Nucleus accumbens (tissue), 56 donors: Measurements from ENCODE around the gene RNF41.

Experiments used
- DNase-seq, 56 donors: peaks; one replicate each; lab custom pipeline; 2025; lab: John Stamatoyannopoulos, UW

Gene RNF41

DNA sequence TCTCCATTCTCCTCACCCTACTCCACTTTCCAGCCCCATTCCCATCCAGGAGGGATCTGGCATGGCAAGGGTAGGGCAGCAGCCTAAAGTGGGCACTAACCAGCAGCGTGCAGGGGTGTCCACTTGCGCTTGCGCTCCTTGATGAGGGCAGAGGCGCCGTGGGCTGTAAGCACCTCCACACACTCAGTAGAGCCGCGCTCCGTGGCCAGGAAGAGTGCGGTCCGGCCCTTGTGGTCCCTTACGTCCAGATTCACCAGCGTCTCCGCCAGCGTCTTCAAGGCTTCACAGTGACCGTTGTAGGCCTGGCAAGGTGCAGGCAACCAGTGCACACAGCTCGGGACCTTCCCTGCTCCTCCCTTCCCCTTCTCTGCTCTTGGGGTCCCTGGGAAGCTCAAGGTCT lies 26.2 kb upstream of the RNF41 start:
- DNase-seq: no peak

DNA sequence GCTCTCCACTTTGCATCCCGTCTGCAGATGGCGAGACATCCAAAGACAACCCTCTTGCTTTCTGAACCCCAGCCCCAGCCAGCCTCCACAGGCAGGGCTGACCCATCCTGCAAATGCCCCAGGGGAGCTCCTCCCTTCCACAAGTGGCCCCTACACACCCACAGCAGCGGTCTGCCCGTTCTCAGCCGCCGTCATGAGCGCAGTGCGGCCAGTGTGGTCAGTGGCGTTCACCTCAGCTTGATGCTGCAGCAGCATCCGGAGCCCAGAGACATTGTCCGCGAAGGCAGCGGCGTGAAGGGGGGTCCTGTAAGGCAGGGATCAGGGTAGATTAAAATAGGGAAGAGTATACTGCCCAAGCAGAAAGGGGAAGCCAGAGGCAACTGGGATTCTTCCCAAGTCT lies 22.8 kb upstream of the RNF41 start:
- DNase-seq: no peak

DNA sequence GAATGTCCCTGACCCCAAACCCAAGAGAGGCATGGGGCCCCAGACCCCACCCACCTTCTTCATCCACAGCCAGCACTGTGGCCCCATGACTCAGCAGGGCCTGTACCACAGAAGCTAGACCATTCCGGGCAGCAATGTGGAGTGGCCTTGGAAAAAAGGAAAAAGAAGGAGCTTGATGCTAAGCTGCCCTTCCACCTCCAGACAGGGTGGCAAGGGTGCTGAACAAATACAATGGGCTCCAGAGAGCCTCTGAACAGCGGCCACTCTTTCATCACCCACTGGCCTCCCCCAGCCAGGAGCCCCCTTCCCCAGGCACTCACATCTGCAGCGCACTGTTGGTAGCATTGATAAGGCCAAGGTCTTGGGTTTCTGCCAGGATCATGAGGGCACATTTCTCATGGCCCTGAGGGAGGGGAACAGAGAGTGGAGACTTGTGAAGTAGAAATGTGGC lies 22.0 kb upstream of the RNF41 start:
- DNase-seq: no peak

DNA sequence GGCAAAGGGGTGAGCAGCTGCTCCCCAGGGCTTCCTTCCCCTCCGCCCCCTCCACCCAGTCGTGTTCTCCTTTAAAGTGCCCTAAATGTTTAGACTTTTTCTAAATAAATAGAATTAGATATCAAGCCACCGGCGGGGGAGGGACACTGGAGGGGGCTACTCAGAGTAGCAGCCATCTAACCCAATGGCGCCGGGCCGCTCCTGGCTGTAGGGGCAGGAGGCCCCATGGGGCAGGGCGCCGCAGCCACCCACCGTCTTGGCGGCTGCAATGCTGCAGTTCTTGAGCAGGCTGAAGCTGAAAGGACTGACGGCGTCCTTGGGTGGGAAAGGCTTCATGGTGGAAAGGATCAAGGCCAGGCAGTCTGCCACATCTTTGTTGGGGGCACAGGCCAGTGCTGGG lies 21.3 kb upstream of the RNF41 start:
- DNase-seq: no peak

DNA sequence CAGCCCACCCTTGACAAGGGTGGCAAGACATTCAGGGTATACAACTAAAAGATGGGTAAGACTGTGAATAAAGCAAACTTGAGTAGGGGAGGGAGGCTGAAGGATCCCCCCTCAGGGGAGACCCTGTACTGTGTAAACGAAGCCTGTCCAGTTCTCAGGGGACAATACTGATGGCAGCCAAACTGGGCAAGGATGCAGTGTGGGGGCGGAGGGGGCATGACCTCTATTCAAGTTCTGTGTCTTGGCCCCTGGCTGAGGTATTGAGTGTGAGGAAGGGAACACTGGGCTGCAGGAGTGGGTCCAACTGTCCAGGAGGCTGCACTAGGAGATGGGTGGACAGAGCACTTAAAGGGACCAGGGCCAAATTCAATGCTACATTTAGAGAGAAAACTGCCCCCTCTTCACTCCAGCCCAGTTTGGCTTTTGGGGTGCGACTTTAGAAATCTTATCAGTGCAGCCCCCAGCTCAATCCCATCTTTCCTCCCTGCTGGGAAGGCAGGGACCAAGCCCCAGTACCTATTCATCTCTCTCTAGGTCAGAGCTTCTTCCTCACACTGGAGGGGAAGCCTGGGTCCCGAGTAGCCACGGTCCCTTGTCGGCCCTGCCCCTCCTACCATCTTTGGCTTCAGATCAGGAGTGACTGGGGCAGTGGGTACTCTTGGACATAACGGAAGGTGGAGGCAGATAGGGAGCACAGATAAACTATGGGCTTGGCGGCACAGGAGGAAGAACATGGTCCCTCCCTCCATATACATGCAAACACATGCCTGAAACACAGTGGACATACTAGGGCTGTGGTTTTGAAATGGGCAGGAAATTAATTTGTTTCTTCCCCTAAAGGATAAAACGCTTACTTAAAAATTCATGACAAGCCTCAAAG lies 19.9 kb upstream of the RNF41 start:
- DNase-seq: no peak

DNA sequence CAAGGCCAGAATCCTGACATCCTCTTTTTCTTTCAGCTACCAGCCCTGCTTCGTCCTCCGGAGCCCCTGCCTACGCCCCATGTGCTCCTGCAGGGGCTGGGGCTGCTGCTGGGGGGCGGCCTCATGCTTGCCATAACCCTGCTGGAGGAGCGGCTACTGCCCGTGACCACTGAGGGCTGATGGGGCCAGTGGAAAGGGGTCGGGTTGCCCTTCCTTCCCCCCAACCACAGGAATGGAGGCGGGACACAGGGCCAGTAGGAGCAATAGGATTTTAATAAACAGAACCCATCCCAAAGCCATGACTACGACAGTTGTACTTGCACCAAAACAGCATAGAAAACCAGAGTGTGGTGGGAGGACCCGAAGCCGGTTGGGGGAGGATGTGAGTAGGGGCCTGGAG lies 15.8 kb upstream of the RNF41 start:
- no peak for DNase-seq

DNA sequence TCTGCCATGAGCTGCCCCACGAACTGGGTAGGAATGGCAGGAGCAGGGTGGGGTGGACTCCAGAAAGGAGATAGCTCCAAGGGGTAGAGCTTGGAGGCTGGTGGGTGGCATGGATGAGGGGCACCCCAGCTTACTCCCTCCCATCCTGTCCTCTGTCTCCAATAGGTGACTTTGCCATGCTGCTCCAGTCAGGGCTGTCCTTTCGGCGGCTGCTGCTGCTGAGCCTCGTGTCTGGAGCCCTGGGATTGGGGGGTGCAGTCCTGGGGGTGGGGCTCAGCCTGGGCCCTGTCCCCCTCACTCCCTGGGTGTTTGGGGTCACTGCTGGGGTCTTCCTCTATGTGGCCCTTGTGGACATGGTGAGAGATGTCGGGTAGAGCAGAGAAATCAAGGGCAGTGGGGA lies 15.3 kb upstream of the RNF41 start:
- DNase-seq: no peak

DNA sequence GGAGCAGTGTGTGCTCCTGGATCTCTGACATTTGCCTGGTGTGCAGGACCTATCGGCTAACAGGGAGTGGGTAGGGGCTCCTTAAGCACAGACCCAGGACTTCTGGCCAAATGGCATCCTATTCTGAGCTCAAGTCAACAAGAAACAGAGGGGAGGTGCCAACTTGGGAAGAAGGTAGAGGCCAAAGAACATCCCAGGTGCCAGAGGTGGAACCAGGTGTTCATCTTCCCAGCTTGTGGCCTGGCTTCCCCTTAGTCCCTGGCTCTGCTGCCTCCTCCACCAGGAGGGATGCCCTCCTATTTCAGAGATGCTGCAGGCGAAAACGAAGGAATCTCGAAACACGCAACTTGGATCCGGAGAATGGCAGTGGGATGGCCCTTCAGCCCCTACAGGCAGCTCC lies 14.4 kb upstream of the RNF41 start:
- DNase-seq: no peak

DNA sequence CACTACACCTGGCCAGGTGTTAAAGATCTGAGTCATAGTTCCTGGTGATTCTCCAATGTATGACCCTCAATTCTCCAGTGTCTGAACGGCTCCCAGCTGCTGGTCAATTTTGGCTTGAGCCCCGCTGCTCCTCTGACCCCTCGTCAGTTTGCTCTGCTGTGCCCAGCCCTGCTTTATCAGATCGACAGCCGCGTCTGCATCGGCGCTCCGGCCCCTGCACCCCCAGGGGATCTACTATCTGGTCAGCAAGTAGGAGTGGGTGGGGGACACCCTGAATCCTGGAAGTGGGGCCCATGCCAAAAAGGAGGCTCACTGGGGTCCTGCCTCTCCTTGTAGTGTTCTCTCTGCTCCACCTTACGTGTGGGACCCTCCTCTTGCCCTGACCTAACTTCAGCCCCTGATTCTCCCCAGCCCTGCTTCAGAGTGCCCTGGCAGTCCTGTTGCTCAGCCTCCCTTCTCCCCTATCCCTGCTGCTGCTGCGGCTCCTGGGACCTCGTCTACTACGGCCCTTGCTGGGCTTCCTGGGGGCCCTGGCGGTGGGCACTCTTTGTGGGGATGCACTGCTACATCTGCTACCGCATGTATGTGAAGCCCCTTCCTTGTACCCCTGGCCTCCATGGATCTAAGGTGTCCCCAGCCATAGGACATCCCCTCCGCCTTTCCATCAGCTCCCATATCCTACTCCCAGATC lies 13.2 kb upstream of the RNF41 start:
- no peak for DNase-seq

DNA sequence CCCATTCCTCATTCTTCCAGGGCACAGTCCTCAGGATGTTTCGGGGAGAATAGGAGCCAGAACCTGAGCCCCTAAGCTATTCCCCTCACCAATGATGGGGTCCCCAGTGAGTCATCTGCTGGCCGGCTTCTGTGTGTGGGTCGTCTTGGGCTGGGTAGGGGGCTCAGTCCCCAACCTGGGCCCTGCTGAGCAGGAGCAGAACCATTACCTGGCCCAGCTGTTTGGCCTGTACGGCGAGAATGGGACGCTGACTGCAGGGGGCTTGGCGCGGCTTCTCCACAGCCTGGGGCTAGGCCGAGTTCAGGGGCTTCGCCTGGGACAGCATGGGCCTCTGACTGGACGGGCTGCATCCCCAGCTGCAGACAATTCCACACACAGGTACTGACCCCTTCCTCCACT lies 9.5 kb upstream of the RNF41 start:
- DNase-seq: no peak

DNA sequence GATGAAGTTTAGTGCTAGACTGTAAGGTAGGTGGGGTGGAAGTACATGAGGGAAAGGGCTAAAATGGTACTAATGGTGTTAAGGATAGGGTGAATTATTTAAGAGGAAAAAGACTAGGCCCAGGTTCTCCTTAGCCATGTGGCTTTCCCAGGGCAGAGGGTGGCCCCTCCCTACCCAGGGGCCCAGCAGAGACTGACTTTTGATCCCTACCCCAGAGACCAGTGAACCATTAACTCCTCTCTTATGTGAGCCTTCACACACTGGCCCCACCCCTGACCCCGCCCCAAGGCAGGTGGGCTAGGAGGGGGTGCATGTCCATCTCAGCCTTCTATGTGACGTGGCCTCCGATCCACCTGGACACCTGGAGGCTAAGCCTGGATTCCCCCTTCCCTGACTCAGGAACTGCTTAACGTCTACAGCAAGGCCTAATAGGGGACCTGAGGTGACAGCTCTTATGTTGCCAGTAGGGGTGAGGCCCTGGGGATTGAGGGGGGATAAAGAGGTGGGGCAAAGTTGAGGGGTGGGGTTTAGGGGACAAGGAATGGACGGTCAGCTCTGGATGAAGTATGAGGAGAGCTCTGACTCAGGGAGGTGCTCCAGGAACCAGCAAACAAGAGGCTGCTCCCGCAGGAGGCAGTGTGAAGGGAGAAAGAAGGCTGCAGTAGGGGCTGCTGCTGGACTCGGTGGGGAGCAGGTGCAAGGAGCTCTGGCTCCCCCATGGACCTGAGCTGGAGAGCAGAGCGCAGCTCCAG lies 8.9 kb upstream of the RNF41 start:
- DNase-seq: no peak

DNA sequence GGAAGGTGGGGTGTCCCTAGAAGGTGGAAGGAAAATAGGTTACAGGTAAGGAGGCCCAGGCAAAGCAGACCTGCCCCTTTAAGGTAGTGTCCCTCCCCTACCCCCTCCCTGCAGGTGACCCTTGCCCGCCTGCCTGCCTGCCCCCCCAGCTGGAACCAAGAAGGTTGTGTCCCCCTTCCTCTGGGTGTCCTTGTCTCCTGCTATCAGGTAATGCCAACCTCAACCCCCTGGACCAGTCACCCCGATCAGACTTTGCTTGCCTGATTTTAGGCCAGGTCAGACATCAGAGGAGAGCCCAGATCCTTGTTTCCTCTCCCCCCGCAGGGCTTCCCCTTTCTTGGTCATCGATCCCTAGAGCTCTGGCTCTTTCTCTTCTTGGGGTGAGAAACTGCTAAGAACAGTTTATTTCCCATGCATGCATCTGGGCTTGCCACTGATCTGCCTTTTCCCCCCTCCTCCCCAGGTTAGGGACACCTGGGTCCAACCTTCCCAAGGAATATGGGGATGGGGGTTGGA lies 8.3 kb upstream of the RNF41 start, which contains the start of gene SLC39A5:
Gene SLC39A5, plus strand, starts transcription at position 136 of the 516 bp plus-strand sequence. CDS start 1,224 bp downstream, outside the sequence.
- no peak for DNase-seq

DNA sequence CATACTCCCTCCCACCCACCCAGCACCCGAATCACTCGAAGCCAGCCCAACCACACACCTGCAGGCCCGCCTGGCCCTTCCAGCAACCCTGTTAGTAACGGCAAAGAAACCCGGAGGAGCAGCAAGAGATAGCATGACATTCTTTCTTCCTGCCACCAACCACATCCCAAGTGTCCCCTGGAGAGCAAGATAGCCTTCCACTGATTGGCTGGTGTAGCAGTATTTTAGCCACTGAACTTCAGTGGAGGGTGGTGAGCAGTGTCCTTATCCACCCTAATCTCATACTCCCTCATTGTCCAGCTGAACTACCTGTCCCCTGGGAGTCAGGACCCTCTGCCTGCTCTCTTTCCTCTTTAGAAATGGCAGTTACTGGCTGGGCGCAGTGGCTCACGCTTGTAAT lies 7.4 kb upstream of the RNF41 start:
- DNase-seq: no peak

DNA sequence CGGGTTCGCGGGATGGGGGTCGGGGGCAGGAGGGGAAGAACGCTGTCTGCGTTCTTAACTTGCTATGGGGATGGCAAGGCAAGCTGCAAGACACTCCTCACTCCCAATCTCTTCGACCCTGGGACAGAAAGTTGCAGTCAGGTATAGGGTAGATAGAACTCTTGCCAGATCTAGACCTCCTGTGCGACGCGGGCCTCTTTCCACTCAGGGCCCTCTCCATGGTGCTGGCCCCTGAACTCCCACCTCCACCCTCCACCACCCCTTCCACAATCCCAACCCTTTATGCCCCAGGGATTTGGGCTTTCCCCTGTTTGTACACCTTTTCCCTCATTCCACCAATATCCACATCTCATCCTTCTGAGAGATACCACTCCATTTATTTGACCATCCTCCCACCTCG lies 3.2 kb upstream of the RNF41 start:
- DNase-seq: no peak

DNA sequence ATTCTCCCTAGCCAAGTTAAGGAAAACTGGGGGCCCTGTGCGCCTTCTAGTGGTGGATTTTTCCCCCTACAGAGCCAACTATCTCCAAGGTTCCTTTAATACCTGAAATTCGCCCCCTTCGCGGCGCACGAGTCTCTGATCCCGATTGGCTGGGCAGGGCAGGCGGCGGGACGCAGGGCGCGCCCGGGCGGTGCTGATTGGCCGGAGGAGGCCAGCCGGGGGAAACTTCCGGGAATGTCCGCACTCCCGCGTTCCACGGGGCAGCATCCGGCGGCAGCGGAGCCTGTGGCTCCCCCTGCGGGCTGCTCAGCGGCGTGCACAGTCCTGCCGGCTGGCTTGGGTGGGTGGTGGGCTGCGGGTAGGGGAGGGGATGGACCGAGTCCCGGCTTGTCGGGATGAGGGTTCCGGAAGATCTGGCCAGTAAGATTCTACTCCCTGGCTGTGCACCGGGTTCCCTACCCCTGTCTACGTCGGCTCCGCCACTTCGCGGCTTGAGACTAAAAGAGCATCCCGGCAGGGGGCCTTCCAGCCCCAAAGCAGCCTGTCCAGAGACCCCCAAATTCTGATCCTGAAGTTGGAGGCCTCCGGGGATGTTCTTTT lies 2.5 kb upstream of the RNF41 start, which contains the start of gene NABP2:
Gene NABP2, plus strand, starts transcription at position 241 of the 600 bp plus-strand sequence. CDS start 515 bp downstream, outside the sequence.
- DNase-seq: peak; percentile 73 to 99 (median 95)

DNA sequence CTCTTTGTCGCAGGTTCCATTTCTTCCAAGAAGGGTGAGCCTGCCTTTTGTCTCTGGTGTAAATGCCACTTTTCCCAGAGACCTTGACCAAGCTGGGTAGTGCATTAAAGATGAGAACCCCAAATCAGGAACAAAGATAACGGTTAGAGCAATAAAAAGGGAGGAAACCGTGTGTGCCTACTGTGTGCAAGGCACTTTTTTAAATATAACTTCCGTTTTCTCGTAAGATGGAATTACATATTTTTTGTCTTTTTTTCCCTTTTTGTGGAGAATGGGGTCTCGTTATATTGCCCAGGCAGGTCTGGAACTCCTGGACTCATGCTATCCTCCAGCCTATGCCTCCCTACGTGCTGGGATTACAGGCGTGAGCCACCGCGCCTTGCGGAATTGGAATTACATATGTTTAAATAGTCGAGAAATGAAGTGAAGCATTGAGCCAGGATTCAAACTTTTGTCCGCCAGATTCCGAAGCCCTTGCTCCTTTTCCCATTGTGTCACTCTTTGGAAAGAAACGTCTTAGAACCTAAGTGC lies 1.9 kb upstream of the RNF41 start:
- DNase-seq: no peak

DNA sequence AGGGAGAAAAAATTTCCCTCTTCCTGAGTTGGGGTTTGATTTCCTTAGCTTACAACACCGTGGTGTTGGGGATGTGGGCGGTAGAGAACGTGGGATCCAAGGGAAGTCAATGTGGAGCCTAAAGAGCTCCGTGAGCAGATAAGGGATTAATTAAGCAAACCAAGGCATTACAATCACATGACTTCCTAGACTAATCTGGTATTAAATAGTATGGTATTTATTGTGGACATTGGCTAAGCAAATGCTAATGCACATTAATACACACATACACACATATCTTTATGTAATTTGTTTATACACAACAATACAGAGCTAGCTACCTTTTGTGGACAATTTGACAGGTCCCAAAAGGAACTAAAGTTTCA lies 791 bp upstream of the RNF41 start:
- DNase-seq: no peak

DNA sequence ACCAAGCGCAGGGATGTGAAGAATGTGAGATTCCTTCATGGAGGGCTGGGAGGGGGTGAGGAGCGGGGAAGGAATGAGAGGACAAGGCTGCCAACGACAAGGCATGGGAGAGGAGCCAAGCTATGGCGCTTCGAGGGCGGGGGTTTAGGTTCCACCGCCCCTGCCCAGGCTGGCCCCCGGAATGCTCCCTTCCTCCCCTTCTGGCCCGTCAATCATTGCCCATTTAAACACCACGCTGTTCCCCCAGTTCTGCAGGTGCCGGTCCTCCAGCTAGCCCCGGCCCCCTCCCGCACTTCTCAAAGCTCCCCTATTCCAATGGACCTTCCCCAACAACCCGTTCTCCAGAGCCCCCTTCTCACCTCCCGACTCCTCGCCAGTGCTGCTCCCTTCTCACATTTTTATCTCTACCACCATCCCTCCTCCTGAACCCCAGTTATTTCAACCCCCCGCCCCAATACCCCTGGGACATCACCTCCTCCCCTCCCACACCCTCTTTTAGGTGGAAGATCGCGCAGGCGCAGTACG lies 428 bp downstream of the RNF41 start:
- peak in 37 of 56 donors; percentile 18 to 66 (median 49) for DNase-seq

DNA sequence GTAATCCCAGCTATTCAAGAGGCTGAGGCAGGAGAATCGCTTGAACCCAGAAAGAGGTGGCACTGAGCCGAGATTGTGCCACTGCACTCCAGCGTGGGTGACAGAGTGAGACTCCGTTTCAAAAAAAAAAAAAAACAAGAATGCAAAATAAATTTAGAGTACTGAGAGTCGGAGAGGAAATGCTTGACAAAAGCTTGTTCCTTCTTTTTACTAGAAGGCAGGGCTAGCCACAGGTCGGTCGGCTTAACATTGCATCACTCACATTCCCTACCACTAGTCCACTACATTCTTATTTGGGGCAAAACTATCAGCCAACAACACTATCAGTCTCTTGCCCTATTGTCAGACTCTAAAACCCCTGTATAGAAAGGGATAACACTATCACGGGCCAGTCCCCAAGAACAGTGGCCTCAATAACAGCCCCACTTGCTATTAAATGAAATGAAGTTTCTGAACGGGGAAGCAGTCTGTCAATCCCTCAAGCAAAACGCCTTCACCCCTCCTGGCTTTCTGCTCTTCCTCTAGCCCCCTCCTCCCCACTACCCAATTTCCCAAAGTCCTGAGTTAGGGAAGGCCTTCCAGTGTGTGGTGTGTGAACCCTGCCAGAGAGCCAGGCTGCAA lies 1.0 kb downstream of the RNF41 start:
- DNase-seq: peak in 2 of 56 donors; percentile 8 to 60
